HL-60/S4 treated with retinoic acid at 250 ng/mL for 4 days and 3 days (cell line): ENCODE measurements around the gene KRTAP10-7.
"Not testable (repeated sequence)": the region's sequence is repeated elsewhere in the genome, so short reads cannot be mapped to it uniquely, and the experiment has no call there.

Source experiments
- in situ Hi-C: fragments of 300-500 bp; cut with MboI; formaldehyde crosslinking; loops from 2 replicates; pipeline ENCODE4 v1.7.0; 2022; ENCODE audit warnings: low sequenced_read_pairs

The KRTAP10-7 gene

DNA sequence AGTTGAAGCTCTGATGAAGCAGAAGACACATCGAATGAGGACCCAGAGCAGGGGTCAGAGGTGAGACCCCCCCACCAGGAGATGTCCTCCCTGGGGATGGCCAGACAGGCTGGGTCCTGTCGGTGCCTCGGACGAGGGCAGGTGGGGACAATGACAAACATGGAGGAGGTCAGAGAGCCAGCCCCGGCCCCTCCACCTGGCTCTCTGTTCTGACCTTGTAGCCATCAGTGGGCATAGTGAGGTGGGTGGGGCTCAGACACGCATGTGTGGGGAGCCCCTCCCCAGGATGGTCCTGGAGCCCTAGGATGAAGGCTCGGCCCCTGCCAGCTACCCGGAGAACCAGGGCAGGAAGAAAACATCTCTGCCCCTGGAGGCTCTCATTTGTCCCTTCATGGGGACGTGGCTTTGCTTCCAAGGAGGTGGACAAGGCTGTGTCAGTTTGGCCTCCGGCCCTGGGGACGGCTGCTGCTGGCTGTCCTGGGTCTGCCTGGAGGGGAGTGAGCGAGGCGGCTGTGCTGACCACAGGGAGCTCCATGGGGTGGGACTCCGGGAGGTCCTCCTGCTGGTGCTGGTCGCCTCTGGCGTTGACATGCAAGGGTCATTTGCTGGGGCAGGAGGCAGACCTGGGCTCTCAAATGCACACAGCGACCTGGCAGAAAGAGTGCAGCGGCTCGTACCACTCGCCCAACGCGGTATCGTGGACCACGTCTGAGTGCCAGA lies 10.7 kb upstream of the KRTAP10-7 start:
- in situ Hi-C loops, result no loop called here

DNA sequence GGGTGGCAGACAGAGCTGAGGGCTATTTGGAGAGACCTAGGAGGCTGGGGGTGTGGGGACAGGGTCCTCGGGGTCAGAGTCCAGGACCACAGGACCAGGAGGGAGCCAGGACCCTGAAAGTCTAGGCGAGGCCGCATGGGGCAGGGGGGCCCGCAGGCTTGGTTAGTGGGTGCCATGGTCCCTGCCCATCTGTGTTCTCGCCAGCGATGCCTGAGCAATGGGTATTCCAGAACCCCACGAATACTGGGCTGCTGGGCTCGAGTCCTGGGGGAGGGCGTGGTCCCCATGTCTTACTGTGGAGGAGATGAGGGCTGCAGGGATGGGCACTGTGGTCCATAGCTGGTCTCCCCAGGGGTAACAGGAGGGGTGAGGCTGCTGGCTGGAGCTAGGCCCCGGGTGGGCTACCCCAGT lies 10.1 kb upstream of the KRTAP10-7 start:
- in situ Hi-C loops, result no loop called here

DNA sequence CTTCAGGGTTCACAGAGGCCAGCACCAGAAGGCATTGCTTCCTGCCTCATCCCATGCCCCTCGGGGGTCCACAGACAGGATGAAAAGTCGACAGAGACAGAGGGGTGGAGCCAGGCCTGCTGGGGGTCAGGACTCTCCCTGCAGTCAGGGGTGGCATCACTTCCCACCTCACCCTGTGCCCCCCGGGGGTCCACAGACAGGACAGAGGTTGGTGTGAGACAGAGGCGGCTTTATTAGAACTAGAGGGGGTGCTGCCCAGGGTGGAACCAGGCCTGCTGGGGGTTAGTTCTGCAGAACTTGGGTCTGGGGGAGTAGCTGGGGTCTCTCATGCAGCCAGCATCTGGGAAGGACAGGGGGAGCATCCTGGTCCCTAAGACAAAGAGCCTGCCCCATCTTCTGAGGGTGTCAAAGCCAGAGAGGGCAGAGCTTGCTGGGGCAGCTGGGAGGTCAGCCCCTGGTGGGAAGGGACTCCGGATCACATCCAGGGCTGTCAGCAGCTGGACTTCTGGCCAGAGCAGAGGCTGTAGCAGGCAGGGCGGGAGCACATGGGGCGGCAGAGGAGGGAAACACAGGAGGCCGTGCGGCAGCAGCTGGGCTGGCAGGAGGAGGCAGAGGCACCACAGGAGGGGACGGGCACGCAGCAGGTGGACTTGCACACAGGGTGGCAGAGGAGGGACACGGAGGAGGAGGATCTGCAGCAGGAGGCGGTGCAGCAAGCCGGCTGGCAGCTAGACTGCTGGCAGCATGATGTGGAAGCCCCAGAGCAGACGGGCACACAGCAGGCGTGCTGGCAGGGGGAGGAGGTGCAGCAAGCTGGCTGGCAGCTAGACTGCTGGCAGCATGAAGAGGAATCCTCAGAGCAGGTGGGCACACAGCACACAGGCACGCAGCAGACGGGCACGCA lies 9.2 kb upstream of the KRTAP10-7 start:
- in situ Hi-C loops, result not testable (repeated sequence)

DNA sequence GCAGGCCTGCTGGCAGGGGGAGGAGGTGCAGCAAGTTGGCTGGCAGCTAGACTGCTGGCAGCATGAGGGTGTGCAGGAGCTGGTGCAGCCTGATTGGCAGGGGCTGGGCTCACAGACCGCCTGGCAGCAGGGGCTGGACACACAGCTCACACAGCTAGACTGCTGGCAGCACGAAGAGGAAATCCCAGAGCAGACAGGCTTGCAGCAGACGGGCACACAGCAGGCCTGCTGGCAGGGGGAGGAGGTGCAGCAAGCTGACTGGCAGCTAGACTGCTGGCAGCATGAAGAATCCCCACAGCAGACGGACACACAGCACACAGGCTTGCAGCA lies 8.6 kb upstream of the KRTAP10-7 start:
- in situ Hi-C loops, result not testable (repeated sequence)

DNA sequence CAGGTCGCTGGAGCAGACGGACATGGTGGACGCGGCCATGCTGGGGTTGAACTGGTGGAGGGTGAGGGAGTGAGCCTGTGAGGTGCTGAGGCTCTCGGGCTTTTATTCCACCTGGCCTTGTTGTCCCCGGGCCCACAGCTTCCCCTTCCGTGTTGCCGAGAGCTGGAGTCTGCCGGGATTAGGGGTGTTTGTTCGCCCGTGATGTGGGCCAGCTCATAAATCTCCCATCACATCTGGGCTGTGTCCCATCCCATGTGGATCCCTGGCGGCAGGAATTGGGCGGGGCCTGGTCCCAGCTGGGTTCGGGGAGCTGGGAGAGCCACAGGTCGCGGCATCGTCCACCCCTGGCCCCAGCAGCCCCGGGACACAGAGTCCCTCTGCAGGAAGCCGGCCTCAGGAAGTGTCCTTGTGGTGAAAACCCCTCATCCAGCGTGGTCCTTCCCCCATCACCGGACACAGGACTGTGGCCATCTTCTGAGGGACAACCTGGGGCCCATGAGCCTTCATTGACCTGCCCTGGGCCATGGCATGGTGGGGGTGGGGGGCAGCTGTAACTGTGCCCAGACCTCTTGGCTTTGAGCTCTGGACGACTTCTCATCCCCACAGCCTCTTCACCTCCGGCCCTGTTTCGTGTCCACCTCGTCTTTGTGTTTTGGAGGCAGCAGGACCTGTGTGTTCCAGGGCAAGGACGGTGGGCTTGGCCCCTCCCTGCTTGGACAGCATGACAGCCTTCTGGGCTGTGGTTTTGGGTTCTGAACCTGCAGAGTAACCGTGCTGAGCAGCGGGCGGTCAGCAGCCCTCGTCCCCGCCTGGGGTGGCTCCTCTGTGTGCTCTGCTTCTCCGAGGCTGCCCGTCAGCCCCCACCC lies 7.7 kb upstream of the KRTAP10-7 start, which contains the start of gene KRTAP10-6:
Gene KRTAP10-6 (minus strand): TSS at position 60 of the 866 bp plus-strand sequence. CDS start 21 bp downstream, at position 39.
- in situ Hi-C loops, result no loop called here

DNA sequence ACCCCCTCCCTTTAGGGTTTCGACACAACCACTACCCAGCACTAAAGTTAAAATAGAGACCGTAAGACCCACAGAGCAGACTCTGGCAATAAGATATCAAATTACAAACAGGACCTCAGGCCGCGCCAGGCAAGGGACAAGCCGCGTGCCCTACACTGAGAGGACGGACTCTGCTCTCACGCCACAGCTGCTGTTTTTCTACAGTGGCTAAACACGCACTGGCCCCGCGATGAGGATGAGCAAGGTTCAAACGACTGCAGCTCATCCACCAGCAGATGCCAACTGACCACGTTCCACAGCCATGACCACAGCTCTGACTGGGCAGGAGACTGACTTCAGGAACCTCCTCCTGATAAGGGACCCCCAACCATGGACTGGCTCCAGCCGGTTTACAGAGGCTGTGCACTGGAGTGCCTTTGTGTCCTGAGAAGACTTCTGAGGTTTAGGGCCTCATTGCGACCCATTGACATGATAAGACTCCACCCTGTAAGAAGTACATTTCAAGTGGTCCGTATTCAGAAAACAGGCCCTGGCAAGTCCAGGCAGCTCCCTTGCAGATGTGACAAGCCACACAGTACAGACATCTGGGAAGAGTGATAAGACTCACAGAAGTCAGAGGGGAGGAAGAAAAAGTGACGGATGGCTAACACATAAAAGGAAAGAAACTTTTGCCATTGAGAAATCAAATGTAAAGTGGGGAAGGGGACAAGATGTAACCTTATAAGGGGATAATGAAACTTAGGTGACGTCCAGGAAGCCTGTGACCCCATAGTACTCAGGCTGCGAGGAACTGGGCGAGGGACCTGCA lies 6.6 kb upstream of the KRTAP10-7 start:
- in situ Hi-C loops, result no loop called here

DNA sequence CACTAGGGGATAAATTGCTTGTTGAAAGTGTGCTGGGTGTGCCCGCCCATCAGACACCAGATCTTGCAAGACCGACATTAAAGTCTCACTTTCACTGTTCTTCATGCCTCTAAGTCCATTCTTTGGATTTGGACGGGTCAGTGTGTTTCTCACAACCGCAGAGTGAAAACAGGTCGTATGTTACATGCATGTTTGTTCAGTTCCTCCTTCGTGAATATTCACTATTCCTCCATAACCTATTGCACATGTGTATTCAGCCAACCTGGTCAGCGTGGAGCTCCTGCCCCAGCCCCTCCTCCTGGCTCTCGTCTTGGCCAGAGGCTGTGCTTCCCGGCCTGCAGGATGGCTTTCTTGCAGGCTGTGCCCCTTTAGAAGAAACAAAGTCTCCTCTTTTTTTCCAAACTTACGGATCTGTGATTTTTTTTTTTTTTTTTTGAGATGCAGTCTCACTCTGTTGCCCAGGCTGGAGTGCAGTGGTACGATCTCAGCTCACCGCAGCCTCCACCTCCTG lies 5.9 kb upstream of the KRTAP10-7 start:
- in situ Hi-C loops, result no loop called here

DNA sequence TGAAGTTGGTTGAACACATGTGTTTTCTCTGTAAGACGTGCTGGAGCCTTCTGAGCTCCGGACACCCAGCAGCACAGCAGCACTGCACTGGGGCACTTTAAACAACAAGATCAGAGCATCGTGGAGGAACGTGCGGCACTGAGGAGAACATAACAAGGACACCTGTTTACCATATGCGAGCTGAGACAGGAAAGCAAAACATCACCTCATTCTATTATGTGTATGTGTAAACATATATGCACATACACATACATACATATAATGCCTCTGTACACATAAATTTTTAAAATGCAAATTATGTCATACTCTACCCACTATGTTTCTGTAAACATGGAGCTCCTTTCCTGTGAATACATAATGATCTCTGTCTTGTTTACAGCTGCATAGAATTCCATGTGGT lies 4.9 kb upstream of the KRTAP10-7 start:
- in situ Hi-C loops, result no loop called here

DNA sequence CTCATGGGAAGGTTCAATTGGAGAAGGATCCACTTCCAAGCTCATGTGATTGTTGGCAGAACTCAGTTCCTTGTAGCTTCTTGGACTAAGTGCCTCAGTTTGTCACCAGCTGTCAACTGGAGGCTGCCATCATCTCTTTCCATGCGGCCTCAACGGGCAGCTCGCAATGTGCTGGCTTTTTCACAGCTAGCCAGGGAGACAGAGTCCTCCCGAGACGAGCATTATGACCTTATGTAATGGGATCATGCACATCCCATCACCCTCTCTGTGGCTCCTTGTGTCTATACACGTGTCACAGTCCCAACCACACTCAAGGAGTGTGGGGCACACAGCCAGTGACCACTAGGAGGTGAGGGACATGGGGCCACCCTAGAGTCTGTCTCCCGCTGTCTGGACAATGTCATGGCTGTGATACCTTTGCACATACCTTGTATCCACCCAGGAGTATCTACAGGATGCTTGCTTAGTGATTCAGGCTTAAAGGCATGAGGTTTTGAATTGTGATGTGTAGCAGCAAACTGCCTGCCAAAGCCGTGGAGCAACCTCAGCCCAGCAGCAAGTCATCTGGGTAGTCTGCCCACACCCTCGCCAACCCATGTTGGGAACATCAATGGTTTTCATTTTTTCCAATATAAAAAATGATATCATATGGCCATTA lies 4.2 kb upstream of the KRTAP10-7 start:
- in situ Hi-C loops, result no loop called here

DNA sequence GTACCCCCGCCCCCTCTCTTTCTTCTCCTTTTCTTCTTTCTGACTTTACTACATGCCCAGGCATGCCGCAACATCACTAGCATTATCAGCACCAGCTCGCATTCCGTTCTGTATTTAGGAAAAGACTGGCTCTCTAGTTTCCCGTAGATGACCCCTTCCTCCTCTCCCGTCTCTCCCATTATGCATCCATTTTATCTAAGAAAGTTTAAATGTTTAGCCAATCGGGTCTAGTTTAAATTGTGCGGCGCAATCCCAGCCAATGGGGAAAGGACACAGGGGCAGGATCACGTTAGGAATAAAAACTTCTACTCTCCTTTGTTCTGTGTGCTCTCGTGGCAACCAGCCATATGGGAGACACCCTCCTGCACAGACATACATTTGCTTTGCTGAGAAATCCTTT lies 2.3 kb upstream of the KRTAP10-7 start:
- in situ Hi-C loops, result no loop called here

DNA sequence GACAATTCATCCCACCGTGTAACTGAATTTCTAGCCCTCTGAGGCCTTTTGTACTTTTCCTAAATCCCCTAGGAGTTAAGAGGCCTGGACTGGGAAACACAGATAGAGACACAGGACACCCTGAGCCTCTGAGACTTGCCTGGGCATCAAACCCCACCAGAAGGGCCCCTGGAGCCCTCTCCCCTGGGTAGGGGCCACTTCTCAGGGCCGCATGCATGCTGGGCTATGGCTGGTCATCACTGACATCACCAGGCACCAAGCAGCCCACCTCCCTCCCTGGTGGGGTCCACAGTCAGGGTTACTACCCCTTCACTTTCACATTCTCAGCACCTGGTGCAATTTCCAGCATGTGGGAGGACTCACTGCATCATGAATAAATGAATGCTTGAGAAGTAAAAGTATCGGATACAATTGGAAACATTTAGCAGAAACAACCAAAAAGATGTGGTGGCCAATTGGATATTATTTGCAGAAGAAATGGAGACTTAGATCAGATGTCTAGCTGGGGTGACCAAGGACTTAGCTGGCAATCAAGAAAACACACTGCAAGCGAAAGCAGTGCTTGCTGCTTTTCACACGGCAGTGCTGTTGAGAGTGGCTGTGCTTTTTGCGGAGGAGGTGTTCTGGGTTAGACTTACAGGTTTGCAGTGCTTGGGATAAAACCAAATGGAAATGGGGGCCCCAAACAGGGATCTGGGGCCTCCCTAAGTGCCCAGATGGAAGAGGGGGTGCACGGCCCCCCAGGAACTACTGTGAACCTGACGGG lies 950 bp upstream of the KRTAP10-7 start:
- in situ Hi-C loops, result no loop called here

DNA sequence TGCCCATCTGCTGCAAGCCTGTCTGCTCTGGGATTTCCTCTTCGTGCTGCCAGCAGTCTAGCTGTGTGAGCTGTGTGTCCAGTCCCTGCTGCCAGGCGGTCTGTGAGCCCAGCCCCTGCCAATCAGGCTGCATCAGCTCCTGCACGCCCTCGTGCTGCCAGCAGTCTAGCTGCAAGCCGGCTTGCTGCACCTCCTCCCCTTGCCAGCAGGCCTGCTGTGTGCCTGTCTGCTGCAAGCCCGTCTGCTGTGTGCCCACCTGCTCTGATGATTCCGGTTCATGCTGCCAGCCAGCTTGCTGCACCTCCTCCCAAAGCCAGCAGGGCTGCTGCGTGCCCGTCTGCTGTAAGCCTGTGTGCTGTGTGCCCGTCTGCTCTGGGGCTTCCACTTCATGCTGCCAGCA lies 694 bp downstream of the KRTAP10-7 start:
- in situ Hi-C loops, result not testable (repeated sequence)

DNA sequence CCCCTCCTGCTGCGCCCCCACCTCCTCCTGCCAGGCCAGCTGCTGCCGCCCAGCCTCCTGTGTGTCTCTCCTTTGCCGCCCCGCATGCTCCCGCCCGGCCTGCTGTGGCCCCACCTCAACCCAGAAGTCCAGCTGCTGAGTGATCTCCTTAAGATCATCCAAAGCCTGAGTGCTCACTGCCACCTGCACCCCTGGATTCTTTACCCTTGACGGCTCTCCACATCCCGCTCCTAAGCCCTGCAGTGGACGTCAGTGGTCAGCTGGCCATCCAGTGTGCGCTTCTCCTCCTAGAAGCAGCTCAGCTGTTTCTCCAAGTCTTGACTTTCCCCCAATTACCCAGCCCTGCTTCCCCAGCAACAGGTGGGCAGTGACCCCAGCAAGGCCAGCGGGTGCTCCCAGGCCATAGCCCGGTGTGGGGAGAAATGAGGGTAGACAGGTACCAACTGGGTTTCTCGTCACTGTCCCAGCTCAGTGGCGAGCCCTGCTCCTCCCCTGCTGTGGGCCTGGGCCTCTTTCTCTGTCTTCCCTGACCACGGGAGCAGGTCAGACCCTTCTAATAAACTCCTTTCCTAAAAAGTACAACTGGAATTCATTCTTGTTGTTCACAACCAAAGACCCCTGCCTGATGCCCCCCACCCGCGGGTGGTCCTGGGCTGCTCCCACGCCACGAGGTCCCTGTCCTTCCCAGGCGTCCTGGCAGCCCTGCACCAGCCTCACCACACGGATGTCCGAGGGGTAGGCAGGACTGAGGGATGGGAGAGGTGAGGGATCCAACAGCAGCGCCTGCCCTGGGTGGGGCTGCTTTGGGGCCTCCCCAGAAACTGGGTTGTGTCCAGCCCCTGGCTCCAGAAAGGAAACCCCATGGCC lies 1.4 kb downstream of the KRTAP10-7 start:
- in situ Hi-C loops, result no loop called here

DNA sequence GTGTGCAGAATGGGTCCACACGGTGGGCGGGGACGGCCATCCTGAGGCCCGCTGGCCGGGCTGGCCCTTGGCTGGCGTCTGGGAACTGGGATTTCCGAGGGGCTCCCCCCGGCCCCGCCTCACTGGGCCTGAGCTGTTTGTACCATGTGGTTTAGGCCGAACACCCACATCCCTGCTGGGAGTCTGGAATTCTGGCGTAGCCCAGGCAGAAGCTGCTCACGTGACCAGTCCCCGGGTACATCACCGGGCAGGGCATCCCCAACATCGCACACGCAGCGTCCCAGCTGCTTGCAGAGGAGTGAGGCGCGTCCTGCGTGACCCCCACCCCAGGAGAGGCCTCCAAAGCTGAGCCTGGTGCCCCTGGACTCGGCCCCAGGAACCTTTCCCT lies 2.1 kb downstream of the KRTAP10-7 start:
- in situ Hi-C loops, result no loop called here

DNA sequence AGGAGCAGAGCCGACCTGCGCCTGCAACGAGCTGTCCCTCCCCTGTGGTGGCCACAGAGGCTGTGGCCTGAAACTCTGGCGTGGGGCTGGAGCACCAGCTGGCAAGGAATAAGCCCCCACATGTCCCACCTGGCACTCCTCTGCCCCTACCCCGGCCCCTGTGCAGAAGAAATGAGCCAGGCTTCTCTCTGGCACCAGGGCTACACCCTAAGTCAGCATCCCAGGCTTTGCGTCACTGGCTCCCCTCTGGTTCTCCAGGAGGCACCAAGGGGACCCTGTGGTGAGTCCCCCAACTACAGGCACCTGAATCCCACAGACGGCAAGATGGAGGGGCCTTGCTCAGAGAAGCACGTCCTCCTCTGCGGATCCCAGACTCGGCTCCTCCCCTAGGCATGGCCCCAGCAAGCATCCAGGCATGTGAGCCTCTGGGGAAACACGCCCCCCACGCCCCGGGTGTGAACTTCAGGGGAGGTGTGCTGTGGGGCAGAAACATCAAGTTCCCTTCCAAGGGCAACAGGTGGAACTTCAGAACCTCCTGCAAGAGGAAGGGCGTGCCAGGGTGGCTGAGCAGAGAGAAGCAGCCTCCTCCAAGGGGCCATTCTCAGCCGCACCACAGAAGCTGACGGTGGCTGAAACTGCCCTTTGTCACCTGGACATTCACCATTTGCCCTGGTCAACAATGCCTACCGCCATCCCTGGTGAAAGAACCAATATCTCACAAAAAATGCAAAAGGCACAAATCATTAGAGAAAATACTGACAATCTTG lies 2.9 kb downstream of the KRTAP10-7 start:
- in situ Hi-C loops, result no loop called here

DNA sequence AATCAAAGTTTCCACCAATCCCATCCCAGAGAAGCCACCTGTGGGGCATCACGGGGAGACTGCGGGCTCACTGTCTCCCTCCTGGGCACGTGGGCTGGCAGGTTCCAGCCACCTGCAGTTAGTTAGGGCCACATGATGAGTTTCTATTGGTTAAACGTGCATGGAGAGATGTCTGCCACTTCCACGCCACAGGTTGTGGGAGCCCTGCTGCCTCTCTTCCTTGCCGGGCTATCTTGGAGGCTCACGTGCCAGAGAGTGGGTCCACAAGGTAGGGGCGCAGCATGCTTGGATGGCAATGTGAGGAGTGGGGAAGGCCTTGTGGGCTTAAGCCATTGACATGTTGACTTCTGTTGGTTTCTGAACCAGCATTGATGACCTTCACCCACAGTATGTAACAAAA lies 3.5 kb downstream of the KRTAP10-7 start:
- in situ Hi-C loops, result no loop called here

DNA sequence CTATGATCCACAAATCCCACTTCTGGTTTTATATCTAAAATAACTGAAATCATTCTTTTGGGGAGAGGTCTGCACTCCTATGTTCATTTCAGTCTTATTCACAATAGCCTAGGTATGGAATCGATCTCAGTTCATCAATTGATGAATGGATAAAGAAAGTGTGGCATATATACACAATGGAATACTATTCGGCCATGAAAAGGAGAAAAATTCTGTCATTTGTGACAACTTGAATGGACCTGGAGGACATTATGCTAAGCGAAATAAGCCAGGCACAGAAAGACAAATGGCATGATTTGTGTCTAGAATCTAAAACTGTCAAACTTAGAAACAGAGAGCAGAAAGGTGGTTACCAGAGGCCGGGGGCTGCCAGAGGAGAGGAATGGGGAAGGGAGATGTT lies 6.1 kb downstream of the KRTAP10-7 start:
- in situ Hi-C loops, result no loop called here
